NOMO-1 treated with dmso at 0.1 percent for 144 hours (cell line): Measurements from ENCODE around the gene DSCAML1.

Source experiments
- DNase-seq: peaks from one replicate; lab custom pipeline; 2025; ENCODE audit not compliant: unreplicated experiment; lab: John Stamatoyannopoulos, UW

DSCAML1 gene

DNA sequence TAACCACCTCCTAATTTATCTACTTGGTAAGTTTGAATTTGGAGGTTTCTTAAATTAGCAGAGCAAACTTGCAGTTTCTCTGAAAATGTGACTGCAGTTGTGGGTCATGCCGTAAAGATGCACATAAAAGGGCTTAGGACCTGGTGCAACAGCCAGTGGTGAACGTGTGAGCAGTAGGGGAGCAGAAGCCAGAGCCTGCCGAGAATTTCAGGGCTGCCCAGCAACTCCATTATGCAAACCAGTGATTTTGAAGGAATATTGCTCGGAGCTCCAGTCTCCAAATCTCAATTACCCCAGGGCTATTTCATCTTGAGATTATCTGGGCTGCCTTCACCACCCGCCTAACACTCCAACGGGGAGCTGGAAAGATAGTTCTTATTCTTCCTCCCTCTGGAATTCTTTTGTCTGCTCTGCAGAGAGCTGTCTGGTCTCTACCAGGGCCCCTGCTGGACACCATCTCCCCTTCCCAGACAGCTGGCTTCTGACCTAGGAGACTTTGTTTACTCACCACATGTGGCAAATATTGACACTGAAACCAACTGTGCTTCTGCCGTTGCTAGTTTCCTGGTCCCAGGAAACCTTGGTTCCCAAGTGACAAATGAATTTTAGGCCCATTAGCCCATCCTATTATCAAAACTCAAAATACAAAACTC lies 93.9 kb downstream of the DSCAML1 start:
- DNase-seq = no peak

DNA sequence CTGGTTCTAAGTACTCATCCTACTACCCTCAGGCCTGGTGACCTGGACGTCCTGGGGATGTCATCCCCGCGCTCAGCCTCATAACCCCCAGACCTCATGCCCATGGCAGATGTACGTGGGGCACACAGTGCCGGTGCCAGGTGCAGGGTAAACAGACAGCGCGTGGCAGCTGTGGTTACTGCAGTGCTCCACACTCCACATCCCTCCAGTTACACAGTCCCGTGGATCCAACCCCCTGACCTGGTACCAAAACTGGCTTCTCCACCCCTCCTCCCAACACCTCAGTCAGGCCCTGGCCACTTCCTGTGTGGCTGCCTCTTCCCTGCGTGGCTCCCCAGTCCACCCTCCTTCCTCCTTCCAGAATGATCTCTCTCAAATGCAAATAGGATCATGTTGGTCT lies 95.2 kb downstream of the DSCAML1 start:
- no peak for DNase-seq

DNA sequence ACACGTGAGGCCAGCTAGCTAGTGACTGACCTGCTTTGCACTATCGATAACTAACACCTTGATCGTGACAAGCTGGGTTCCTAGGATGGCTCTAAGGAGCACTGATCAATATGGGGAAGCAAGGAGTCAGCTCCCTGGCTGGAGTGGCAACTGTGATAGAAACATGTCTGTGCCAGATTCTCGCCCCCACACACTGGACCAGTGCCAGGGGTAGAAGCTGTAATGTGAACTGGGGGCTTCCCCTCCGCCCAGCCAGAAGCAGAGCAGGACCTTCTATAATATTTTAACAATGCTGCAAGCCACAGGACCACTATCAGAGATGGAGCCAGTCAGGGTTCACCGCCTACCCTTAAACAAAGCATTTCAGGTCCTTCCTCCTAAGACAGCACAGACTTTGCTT lies 96.5 kb downstream of the DSCAML1 start:
- no peak for DNase-seq

DNA sequence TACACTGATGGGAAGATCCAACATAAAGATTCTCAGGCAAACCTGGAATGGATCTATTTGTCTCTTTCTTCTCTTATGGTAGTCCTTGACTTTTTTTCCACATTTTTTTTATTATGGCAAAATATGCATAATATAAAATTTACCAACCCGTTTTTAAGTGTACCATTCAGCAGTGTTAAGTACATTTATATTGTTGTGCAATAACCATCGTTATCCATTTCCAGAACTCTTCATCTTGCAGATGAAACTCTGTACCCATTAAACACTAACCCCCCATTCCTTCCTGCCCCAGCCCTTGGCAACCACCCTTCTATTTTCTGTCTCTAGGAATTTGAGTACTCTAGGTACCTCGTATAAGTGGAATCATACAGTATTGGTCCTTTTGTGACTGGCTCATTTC lies 99.7 kb downstream of the DSCAML1 start:
- no peak for DNase-seq

DNA sequence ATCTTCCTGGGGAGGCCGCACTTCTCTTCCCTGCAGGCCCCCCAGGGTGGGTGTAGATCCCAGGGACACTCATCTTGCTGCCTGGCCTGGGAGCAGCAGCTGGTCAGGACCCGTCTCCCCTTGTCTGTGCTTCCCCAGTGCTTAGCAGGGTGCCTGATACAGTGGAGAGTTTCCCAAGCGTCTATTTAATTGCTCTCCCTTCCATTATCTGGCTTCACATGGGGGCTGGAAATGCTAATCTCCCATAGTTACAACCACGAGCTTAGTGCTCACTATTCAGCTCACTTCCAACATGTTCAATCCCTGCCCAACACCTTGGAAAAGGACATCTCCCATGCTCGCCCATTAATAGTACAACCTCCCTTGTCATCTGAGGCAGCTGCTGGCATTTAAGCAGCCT lies 100.5 kb downstream of the DSCAML1 start:
- DNase-seq = no peak

DNA sequence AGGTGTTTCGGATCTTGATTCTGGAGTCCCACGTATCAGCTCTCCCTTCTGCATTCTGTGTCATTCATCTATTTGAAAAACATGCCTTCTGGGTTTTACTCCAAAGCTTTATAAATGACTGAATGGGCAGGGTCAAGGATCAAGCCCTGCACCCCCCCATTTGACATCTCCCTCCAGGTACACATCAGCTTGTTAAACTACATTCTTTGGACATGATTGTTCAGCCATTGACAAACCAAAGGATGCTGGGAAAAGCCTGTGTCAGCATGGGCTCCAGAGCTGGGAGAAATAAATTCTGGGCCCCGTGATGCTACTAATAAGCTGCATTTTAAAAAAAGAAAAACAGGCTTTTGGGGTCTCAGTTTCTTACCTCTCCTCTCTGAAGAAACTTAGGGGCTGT lies 103.7 kb downstream of the DSCAML1 start:
- no peak for DNase-seq

DNA sequence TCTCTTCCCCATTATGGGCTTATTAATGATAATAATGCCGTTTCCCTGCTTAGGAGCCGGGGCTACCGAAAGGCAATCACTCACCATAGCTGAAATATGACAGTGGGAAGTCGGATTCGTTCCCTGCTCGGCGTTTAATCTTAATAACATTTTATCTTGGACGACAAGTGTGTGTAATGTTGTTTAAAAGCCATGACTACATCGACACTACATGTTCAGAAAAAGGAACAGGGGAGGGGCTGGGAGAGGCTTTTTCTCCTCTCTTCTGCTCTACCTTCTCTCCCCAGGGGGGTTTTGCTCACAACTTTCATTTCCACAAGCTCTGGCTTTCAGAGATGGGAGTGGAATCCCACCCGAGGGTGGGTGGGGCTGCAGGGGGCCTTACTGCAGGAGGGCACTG lies 105.5 kb downstream of the DSCAML1 start:
- DNase-seq = no peak

DNA sequence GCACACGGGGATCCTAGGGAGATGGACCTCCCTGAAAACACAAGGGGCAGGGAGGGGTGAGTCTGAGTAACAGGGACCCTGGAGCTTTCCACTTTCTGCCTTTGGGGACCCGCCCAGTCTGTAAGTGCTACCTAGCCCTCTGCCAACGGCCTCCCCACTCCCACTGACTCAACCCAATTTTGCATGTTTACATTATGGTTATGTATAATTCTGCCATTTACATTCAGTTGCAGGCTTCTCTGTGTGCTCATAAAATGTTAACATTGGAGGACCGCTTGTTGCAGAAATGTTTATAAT lies 105.8 kb downstream of the DSCAML1 start:
- DNase-seq = no peak

DNA sequence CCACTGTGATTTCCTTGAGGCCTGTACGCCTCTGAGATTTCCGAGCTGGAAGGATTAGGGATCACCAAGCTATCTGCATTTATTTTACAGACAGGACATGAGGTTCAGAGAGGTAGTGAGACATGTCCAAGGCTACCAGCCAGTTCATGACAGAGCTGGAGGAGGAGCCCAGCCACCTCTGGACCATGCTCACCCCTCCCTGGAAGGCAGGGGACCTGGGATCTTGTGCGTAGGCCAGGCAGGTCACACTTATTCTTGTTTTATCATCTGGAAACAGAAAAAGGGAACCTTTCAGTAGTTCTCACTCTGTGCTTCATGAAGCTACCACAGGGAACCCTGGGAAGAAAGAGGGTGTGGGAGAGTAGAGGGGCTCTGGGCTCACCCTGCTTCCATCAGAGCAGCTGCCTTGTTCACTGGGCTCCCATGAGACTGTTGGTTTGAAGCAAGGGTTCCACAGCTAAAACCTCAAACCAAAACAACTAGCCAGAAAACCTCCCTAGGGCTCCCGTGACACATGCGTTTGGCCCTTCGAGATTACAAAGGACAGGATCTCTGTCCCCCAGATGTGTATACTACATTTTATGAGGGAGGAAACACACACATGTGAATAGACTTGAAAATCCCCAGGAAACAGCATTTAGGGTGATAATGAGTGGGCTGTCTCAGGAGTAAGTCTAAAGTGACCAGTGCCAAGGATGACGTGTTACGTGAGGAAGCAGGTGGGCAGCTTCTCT lies 106.4 kb downstream of the DSCAML1 start:
- no peak for DNase-seq

DNA sequence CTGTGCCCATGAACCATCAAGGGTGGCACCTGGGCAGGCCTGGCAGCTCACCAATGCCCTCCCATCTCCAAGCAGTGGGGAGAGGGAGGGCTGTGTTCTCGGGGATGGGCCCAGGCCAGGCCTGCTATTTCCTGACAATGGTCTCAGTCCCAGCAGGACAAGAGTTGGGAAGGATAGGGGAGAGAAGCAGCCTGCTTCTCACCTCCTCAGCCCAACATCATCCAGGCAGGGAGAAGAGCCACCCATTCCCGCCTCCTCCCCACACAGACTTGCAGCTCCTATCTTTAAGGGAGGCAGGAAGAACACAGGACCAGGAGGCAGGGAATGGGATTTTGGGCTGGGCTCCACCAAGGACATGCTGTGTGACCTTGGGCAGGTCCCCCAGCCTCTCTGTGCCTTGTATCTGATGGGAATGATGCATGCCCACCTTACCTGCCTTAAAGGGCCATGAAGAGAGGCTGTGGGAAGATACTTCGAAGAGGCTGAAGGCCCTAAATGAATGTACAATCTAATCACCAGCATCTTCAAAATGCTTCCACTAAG lies 108.7 kb downstream of the DSCAML1 start:
- DNase-seq = no peak

DNA sequence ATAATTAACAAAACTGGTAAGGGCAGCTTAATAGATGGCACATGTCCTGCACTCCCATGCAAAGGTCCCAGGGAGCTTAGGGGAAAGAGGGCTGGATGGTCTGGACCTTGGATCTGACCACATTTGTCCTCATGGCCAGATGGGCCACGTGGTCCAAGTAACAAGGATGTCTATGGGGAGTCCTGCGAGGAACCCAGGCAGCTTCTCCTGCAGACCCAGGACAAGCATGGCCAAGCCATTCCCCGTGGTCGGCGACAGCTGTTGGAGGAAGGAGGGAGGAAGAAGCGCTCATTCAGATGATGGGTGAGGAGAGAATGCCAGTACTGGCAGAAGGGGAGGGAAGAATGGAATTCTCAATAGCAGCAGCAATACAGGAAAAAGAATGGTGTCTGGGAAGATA lies 109.2 kb downstream of the DSCAML1 start:
- no peak for DNase-seq

DNA sequence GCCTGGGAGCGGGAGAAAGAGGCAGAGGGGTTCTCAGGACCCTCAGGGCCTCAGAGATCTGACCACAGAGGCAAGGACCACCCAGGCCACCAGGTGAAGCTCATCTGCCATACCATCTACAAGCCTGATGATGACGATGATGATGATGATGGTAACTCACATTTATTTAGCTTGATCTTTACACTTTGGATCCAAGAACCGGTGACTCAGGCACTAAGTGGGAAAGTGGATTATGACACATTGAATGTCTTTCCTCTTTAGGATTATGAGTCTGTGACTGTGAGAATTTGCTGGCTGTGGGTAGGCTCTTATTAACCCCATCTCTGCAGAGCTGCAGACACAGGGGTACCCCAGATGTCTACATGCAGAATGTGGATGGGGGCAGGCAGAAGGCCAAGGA lies 110.3 kb downstream of the DSCAML1 start:
- no peak for DNase-seq

DNA sequence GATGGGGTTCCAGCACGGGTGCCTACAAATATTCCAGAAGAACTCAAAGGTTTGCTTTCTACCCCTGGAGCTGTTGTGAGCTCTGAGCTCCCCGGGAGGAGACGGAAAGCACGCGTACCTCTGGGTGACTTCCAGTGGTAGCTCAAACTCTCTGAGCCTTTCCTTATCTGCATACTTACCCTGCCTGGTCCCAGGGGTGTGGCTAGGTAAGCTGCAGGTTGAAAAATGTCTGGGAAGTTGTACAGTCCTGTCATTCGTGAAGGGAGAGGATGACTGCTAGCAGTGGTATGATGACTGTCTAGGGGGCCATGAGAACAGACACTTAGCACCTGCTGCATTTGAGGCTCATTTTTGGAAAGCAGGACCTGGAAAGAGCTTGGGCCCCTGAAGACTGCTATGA lies 111.5 kb downstream of the DSCAML1 start:
- DNase-seq = no peak

DNA sequence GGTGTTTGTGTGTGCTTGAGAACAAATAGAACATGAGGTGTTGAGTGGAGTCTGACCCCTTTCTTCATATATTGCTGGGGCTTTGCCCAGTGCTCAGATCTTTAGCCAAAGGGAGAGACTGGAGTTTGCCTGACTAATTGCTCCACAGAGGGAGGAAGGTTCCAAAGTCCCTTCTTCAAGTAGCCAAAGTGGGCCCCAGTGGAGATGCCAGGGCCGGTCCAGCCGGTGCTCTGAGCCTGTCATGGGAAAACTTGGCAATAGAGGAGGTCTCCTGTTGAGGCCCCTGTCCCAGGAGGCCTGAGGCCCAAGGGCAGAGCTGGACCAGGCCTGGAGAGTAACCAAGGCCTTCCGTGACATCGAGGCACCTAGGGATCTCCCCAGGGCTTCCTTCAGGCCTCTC lies 112.3 kb downstream of the DSCAML1 start:
- no peak for DNase-seq

DNA sequence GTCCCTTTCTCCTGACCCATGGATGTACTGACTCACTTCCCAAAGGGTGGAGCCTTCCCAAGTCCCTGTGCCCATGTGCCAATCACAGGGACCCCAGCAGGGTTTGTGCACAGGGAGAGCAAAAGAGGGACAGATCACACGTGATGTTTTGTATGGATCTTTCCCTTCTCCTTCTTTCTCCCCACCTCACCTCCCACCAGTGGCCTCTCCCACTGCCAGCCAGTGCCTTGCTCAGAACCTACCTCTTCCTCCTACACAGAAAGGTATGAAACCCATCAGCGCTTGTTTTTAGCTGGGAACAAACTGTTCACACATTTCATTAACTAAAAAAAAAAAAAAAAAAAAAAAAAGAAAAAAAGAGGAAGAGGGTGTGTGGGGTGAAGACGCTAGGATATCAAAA lies 112.9 kb downstream of the DSCAML1 start:
- no peak for DNase-seq

DNA sequence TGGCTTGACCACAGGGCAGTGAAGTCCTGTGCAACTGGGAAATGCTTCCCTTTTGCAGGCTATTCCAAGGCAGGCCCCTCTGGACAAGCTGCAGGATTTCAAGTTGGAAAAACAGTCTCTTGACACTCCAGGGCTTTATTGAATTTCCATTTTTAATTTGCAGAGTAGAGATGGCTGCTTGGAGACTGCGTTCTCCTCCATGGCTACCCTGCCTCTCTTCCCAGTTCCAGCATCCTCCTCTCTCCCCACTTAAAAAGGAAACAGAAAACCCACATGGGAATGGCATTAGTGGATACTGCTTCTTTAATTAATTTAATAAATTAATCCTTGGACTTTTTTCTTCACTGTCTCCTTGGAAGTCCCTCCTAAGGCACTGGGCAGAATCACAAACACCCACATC lies 115.6 kb downstream of the DSCAML1 start:
- DNase-seq = no peak

DNA sequence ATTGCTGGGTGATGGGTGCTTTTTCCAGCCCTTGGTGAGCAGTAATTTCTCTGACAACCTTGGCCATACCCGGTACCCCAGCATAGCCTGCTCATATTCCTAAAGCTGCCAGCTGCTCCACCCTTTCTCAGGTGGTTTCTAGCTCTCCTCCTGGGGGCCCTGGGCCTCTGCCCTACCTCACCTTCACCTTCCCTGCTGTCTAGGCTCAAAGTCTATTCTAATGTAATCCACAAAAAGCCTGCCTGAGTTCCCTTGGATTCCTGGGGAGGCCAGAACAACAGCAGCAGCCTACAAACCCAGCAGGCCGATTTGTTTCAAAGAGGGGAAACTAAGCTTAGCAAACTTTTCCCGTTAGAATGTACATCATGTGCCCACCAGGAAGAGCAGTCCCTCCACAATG lies 117.6 kb downstream of the DSCAML1 start:
- no peak for DNase-seq

DNA sequence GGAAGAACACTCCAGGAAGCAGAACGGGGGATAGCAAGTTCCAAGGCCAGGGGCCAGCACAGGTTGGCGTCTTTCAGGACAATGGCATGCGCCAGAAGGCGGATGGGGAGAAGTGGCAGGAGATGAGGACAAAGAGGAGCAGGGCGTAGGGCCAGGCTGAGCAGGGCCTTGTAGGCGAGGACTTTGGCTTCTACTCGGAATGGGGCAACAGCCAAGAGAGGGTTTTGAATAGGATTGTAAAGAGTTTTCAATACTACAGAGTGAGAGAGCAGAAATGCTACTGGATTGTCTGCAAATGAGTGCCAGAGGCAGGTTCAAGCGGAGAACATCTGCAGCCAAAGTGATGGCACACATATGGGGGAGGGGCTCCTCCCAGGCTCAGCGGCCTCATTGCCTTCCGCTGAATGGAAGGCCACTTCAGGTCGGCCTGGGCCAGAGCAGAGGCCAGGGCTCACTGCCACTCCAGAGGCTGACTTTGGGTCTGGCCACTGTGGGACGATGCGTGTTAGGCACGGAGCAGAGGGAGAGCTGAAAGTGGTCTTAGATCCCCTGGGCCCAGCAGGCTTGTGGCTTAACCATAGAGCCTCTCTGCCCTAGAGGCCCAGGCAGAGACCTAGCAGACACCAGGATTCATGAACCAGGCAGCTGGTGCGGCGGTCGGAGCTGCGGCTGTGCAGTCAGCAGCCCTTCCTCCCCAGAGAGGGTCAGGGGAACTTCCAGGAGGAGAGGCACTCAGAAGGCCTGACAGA lies 118.2 kb downstream of the DSCAML1 start:
- no peak for DNase-seq

DNA sequence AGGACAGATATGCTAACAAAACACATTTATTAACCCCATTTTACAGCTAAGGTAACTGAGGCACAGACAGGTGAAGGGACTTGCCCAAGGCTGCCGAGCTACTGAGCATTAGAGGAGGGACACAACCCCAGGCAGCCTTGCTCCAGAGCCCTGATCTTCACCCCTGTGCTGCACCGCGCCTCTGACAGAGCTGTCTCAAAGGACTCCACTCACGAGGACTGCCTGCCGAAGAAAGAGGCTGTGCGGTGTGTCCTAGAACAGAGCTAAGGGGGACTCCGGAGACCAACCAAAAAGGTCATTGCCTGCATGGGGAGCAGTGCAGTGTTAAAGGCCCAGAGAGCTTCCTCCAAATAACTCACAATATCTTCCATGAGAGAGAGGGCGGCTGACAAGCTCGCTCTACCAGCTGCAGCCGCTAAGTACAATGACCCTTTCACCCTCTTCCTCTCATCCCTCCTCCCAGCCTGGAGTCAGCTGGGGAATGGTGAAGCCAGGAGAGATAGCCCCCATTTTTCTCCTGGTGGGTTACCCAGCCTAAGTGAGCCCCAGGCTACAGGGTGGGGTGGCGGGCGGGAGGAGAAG lies 119.2 kb downstream of the DSCAML1 start:
- no peak for DNase-seq

DNA sequence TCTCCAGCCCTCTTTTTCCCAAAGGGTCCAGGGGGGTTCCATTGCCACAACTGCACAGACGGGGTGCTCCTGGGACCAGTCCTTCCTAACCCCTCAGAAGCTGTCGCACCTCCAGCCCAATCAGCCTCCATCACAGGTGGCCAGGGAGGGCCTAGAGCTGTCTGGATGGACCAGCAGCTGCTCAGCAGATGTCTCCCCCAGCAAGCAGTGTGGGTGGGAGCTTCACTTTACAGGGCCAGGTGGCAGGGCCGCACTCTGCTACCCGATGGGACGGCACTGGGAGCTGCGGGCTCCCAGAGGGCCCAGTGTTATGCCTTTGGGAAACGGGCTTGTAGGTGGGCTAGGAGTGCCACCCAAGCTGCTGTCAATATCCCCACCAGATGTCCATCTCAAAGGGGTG lies 120.5 kb downstream of the DSCAML1 start:
- no peak for DNase-seq

DNA sequence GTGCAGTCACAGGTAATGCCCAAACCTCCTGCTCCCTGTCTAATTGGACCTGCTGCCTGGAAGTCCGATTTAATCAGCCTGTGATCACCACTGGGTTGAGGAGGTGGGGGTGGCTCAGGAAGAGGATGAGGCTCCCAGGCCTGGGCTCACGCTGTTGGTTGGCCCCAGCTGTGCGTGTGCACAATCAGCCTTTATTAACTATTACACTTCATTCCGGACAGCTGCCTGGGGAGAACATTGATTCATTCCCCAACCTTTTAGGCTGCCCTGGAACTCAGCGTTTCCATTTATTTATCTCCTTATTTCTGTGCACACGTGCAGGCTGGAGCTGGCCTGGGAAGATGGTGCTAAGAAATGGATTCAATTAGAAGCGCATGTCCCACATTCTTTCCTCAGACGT lies 123.4 kb downstream of the DSCAML1 start:
- DNase-seq = no peak

DNA sequence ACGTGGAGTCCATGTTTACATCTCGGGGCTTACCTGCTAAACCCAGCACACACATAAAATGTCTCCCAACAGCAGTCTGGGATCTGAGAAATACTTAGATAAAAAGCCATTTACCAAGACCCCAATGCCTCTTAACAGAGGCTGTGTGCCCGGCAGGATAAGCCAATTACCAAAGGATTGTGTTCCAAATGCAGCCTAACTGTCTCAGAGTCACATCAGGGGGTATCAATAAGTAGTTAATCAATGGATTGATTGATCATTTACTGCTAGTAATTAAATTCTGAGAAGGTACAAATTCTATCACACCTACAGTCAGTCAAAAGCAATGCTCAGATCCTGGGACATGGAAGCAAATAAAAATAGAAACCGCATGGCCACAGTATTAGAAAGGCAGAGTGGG lies 125.6 kb downstream of the DSCAML1 start:
- no peak for DNase-seq
